Stimulated activated CD4-positive, alpha-beta T cell treated with anti-CD3 and anti-CD28 coated beads, Interleukin-15, amount 100 ng/mL, for 24 hours (primary cell): ENCODE results near the gene ABHD6.
"Not testable (repeated sequence)": the region's sequence is repeated elsewhere in the genome, so short reads cannot be mapped to it uniquely, and the experiment has no call there.

ENCODE experiments used
- DNase-seq: peaks from one replicate; pipeline ENCODE4 v3.0.0-alpha.2; 2020

Gene ABHD6

DNA sequence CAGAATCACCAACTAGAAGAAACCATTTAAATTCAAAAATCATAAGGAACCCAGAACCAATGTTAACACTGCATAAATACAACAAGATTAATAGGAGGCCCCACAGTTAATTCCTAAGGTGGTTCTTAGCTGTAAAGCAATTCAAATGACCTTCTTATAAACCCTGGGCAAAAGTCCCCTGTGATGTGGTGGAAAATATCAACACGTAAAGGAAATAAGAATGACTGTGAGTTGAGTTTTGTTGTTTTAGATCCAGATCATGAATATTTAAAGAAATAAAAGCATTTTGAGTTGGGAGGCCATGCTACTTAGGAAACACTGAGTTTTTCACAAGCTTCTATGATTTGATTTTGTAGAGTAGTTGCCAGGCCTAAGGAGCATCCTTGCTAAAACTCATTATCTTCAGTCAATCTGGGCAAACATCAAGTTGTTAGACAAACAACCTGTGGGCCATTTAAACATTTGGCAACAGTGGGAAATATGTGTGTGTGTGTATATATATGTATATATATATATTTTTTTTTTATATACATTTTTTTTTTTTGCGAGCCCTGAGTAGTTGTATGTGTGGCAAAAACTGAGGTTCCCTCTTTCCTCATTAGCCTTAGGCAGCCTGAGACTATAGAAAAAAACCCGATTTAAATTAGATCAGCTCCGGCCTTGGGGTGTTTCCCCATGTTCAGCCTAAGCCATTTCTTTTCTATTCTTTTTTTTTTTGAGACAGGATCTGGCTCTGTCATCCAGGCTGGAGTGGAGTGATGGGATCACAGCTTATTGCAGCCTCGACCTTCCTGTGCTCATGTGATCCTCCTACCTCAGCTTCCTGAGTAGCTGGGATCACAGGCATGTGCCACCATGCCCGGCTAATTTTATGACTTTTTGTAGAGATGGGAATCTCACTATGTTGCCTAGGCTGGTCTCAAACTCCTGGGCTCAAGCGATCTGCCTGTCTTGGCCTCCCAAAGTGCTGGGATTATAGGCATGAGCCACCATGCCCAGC is 87.1 kb downstream of the ABHD6 start:
- no peak for DNase-seq

DNA sequence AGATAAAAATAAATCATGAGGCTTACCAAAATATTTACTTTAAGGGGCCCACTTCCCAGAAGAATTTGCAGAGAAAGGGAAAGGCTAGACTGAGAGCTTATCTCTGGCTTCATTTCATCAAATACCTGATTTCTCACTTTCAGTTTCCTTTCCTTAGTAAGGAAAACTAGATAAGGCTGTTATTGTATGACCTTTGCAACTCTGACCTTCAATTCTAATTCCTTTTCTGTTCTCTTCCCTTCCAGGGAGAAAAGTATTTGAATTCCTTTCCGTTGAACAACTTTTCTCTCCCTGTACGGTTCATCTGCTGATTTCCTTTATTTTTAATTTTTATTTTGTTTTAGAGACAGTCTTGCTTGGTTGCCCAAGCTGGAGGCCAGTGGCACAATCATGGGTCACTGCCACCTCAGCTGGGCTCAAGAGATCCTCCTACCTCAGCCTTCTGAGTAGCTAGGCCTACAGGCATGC is 88.0 kb downstream of the ABHD6 start:
- DNase-seq, result no peak

DNA sequence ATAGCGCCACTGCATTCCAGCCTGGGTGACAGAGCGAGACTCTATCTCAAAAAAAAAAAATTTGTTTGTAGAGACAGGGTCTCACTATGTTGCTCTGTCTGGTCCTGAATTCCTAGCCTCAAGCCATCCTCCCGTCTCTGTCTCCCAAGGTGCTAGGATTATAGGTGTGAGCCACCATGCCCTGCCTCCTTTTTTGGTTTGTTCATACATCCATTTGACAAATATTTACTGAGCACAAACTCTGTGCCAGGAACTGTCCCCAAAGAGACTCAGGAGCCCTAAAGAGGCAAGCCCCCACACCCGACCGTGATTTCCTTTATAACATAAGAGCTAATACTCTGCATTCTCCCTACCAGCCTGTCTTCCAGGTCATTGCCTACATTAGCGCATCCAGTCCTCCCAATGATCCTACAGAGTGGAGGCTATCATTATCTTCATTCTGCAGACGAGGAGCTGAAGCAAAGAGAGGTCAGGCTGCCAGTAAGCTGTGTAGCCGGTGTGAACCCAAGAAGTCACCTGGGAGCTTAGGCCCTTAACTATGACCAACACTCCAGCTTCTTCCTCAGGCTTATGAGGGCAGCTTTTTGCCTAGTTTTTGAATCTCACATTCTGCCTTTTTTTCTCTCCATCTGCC is 88.8 kb downstream of the ABHD6 start:
- no peak for DNase-seq

DNA sequence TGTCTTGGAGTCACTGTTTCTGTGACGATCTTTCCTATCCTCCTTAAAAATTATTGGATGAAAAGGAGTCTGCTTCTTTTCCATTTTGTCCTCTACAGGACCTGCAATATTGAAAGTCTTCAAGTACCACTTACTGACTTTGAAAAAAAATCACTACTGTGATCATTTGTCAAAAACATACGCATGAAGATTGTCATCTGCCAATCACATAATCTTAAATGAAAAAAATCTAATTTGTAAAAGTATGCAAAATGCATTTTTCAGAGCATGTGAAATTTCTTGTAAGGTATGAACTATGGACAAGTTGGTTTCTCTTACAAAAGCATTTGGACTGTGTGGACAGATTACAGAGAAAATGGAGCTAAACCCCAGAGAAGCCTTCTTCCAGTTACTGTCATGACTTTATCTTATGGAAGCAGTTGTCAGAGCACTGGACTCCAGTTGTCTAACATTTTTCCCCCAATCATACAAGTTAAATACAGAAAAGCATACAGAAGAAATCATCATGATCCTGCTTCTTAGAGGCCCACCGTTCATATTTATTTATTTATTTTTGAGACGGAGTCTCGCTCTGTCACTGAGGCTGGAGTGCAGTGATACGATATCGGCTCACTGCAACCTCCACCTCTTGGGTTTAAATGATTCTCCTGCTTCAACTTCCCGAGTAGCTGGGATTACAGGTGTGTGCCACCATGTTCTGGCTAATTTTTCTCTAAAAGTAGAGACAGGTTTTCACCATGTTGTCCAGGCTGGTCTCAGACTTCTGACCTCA is 91.7 kb downstream of the ABHD6 start:
- no peak for DNase-seq

DNA sequence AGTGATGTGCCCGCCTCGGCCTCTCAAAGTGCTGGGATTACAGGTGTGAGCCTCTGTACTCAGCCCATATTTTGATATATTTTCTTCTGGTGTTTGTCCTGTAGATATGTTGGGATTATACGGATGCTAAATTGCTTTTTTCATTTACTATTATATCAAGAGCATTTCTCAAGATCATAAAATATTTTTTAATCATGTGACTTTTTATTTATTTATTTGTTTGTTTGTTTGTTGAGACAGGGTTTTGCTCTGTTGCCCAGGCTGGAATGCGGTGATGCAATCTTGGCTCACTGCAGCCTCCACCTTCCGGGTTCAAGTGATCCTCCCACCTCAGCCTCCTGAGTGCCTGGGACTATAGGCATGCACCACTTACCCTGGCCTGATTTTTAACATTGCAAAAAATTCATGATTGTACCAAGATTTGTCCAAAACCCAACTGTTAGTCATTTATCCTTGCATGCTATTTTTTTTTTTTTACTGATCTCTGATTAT is 92.4 kb downstream of the ABHD6 start:
- no peak for DNase-seq

DNA sequence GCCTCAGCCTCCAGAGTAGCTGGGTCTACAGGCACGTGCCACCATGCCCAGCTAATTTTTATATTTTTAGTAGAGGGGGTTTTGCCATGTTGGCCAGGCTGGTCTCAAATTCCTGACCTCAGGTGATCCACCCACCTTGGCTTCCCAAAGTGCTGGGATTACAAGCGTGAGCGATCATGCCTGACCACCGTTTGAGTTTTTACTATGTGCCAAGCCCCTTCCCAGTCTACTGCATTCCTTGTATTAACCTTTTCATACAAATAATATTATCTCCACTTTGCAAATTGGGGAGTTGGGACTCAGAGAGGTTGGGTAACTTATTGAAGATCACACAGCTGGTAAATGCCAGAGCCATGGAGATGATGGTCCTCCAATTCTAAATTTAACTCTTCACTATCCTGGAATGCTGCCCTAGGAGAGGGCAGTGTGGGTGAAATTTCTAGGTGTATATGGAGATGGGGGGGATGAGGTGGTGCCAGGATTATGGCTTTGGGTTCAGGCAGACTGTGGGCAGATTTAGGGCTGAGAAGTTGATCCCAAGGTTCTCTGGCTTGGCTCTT is 94.1 kb downstream of the ABHD6 start:
- DNase-seq, result no peak

DNA sequence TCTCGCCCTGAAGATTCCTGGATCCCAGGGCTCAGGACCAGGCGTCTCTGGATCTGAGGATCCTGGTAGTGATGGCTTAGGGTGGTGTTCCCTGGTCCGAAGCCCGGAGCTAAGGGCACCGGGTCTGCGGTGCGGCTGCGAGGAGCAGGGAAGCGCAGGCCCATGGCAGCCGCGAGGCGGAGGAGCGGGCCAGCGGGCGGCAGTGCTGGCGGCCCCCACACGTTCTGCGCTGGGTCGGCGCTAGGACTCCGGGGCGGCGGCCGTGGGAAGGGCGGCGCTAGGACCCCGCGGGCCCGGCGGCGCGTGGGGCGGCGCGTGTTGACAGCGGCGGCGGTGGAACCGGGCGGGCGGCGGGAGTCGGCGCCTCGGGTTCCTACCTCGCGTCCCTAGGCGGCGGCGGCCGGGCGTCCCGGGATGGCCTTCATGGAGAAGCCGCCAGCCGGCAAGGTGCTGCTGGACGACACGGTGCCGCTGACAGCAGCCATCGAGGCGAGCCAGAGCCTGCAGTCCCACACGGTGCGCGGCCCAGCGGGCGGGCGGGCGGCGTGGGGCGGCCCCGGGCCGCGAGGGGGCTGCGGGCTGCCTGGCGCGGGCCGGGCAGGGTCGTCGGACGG is 95.1 kb downstream of the ABHD6 start, which contains the start of gene PXK:
Gene PXK (plus strand): TSS at position 318 of the 614 bp plus-strand sequence. CDS start 97 bp downstream, at position 415.
- DNase-seq, result peak; percentile 85

DNA sequence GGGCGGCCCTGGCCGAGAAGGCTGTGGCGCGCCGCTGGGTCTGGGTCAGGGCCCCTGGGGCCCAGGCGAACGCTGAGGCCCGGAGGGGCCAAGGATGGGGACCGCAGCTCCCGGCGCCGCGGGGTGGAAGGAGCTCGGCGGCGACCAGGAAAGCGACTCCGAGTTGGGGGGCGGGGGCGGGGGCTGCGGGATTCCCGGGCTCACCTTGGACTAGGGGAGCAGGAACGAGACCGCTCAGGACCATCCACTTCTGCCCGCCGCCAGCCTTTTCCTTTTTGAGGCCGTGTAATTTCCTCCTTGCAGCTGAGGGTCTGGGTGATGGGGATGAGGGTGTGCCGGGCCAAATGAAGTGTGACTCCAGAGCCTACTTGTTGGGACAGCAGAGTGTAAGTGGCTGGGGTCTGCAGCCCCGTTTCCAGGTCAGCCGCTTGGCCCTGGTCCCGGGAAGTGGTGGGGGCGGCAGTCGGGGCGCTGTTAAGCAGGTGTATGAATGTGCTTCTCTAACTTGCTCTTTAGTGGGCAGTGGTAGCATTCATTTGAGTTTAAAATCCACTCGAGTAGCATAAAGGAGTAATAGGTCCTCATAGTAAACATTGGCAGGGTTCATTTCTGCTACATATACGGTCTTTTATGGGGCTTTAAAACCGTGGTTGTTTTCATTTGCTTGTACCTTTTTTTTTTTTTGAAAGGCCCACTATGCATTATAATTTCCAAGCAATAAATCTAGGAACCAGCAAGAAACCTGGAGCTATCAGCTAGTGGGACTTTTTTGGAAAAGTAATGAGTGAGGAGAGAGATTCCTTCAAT is 95.8 kb downstream of the ABHD6 start:
- peak; percentile 47 for DNase-seq

DNA sequence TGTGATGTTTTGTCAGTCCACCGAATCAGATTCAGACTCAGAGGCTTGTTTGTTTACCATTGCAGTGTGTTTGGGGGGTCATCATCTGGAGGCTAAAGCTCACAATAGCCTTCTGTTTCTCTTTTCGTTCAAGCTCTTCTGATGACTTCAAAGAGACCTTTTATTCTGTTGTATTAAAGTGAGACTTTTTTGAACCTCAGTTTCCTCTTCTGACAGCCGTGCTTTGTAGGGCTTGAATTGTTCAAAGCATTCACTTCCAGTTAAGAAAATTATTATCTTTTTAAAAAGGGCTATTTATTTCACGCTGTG is 96.4 kb downstream of the ABHD6 start:
- DNase-seq, result no peak

DNA sequence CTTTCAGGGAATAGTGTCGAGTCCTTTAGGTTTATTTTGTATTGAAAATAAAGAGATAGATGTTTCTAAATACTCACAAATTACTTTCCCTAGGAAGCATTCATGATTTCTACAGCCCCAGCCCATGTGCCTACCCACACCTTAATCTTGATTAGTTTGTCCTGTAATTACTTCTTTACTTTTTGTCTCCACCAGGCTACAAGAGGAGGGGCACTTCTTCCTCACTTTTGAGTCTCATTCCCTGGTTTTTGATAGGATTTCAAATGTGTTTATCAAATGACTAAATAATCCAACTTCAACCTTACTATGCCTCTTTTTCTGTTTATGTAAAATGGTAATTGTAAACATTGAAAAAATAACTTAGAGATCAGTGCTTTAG is 96.9 kb downstream of the ABHD6 start:
- no peak for DNase-seq

DNA sequence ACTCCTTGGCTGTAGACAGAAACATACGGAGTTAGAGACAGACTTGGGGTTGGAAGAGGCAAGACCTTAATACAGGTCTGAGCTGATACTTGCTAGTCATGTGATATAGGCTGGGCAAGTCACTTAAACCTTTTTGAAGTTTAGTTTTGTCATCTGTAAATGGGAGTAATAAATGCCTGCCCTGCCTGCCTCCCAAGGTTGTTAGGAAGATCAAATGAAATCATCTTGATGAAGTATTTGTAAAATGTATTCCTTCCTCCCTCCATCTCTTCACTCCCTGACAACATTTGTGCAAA is 98.0 kb downstream of the ABHD6 start:
- no peak for DNase-seq

DNA sequence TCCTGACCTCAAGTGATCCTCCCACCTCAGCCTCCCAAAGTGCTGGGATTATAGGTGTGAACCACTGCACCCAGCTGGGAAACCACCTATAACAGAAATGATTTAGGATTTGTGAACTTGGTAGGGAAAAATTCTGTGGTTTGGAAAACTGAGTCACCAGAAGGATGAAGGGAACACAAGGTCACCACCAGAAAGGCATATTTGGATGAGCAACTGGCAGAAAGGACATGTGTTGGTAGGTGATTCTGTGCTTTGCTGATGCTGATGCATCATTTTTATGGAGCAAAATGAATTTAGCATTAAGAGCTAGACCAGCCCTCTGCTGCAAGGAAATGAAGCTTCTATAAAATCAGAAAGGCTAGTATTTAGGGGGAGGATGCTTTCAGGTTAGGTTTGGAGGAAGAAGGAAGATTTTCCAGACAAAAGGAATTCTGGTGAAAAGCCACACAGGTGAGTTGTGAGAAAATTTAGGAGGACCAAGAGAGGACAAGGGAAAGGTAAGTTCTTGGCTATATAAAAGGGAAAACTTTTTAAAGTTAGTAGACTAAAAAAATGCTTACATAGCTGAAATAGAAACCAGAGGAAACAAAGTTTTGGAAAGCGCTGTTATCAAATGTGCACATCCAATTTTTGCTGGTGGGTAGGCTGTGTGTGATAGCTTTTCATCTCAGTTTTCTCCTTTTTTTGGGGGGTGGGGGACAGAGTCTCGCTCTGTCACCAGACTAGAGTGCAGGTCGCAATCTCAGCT is 98.7 kb downstream of the ABHD6 start:
- DNase-seq, result no peak

DNA sequence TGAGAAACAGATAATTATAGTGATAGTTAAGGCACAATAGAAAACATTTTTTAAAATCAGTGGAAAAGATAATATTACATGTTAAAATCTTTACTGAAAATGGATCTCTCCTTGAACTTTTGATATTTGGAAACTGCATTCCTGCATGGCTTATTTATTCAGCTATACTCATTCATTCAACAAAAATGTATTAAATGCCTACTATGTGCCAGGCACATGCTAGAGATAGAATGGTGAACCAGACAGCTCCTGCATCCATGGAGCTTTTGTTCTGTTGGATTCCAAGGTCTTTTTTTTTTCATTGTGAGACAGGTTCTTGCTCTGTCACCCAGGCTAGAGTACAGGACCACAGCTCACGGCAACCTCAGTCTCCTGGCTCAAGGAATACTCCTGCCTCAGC is 99.6 kb downstream of the ABHD6 start:
- no peak for DNase-seq

DNA sequence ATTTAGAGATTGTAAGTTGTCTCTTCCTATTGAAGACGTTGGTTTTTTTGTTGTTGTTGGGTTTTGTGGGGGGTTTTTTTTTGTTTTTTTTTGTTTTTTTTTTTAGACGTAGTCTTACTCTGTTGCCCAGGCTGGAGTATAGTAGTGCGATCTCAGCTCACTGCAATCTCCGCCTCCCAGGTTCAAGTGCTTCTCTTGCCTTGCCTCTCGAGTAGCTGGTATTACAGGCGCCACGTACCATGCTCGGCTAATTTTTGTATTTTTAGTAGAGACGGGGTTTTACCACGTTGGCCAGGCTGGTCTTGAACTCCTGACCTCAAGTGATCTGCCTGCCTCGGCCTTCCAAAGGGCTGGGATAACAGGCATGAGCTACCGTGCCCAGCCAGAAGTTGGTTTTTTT is 101.6 kb downstream of the ABHD6 start:
- DNase-seq, result not testable (repeated sequence)

DNA sequence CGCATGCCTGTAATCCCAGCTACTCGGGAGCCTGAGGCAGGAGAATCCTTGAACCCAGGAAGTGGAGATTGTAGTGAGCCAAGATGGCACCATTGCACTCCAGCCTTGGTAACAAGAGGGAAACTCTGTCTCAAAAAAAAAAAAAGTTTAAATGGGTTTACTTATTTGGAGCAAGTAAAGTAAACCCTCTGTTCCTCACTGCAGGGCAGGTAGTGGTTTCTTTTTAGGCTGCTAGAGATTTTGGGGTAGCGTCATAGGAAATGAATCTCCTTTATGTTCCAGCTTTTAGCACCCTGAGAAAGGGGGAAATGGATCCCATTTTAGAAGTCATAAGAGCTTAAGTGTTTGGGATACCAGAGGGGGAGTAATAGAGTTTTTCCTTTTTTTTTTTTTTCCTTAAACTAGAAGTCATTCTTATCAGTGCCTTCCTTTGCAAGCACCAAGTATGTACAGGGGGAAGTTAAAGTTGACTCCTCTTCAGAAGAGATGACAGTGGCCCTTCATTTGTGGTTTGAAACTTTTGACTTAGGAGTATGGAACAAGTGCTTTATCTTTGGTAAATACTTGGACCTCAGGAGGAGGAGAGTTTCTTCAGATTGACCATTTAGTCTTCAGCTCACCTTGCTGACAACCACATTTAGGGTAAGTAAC is 103.1 kb downstream of the ABHD6 start:
- DNase-seq, result no peak

DNA sequence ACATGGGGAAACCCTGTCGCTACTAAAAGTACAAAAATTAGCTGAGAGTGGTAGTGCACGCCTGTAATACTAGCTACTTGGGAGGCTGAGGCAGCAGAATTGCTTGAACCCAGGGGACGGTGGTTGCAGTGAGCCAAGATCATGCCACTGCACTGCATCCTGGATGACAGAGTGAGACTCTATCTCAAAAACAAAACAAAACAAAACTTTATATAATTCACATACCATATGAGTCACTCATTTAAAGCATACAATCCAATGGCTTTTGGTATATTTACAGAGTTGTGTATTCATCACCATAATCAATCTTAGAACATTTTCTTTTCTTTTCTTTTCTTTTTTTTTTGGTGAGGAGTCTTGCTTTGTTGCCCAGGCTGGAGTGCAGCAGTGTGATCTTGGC is 103.8 kb downstream of the ABHD6 start:
- no peak for DNase-seq

DNA sequence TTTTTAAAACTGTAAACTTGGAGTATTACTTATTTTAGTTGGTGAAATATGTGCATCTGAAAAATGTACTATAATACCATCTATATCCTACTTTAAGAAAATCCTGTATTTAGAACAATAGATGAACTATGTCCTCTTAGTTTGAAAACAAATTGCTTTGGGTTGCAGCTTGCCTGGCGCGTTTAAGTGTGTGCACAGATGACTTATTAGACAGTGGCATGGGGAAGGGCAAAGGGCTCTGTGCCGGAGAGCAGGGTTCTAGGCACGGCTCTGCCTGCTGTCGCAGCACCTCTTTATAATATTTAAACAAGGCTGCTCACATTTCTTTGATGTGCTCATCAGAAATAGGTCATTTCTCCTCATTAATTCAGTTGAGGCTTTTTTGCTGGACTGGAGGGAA is 105.1 kb downstream of the ABHD6 start:
- no peak for DNase-seq
